ENCODE results near the gene SLC25A25. TPM values are rescaled to one million over a fixed set of nuclear protein-coding genes. Genes with fewer than 3 reads are reported as not detected.
A peak's percentile ranks its signal among the peaks of the same experiment; 100 is the strongest.

SLC25A25 gene
- total and polyA plus RNA-seq, 9 of the 15 experiments (the other 6 are each of a cell fraction or from before 2014, with no cell fraction given), result 0.07 to 35.9 (median 23.2) TPM

GRCh38 chr9:128114326-128115186 lies 46.5 kb downstream of the SLC25A25 start:
- H3K9ac ChIP-seq (ENCODE audit: insufficient read depth in 1 of 2, low read depth in 2 of 2, low read length in 2 of 2), result peak overlapping the region; percentile 58 to 85
- intact Hi-C loops (cut with micrococcal nuclease) (loop anchor here (5.0 kb wide), 3 partner anchors 32 to 77 kb away; partner anchors contain the start of genes NAIF1 and SLC25A25), in situ Hi-C loops (cut with MboI) (loop anchor here (5.0 kb wide), 1 partner anchor 177 kb away; the partner anchor contains the start of gene DPM2)
- peak overlapping the region; percentile 33 for H2AFZ ChIP-seq (ENCODE audit: low read depth, low read length)
- DNase-seq (ENCODE audit: extremely low read depth in 1 of 4, low spot score in 3 of 4), result no peak
- ATAC-seq, result no peak
- no peaks in the 10 kb centered on the region; the same call in 2 of the 3 replicates for H3K79me2 ChIP-seq (ENCODE audit: control insufficient read depth, insufficient read depth, low read length)
- H3K4me3 ChIP-seq, result no peak overlapping the region
- H3K27me3 ChIP-seq (ENCODE audit: control insufficient read depth in 2 of 2, insufficient read depth in 2 of 2, low read length in 2 of 2), result no peaks in the 10 kb centered on the region
- no peak for FAIRE-seq
- peaks cover 29 to 59% of the 10 kb centered on the region in 2 experiments; a peak in 4 of 5 replicates for H3K4me1 ChIP-seq (replicated peaks in 1 of 2; ENCODE audit: control insufficient read depth in 2 of 2, insufficient read depth in 2 of 2, low read length in 2 of 2)
- H3K27ac ChIP-seq (ENCODE audit: extremely low read depth, low read depth, low read length), result peak overlapping the region; percentile 76
- no peaks in the 10 kb centered on the region; the same call in 1 of the 2 replicates for H3K9me3 ChIP-seq (replicated peaks; ENCODE audit: control insufficient read depth, insufficient read depth, low read depth, low read length)
- ChIA-PET POLR2A (interaction anchor here (0.6 to 2.2 kb wide), 12 partner anchors 8 to 679 kb away, joined by 3 to 14 read pairs (median 4); no protein-coding TSS in a partner anchor), CTCF (ENCODE audit: low intra/inter-chr PET ratio) (no interaction called here)
- 91% methylated on average over 29 of the region's 29 CpGs for WGBS (ENCODE audit: insufficient coverage, low coverage, missing lambda C conversion rate)
- BruUV-seq (replicated peaks), result no TSS peak
- H4K20me1 ChIP-seq (replicated peaks; ENCODE audit: control insufficient read depth, insufficient read depth, low read length), result no peaks in the 10 kb centered on the region
- H3K36me3 ChIP-seq (ENCODE audit: control insufficient read depth, insufficient read depth, low read length), result peaks cover 34% of the 10 kb centered on the region; the same call in 2 of the 3 replicates
- H3K9me1 ChIP-seq (ENCODE audit: control insufficient read depth, insufficient read depth, low read length), result no peaks in the 10 kb centered on the region
- H3K4me2 ChIP-seq (ENCODE audit: insufficient read depth, low read length), result peak overlapping the region; percentile 30; the same call in 1 of the 2 replicates
- no peak for TF ChIP-seq TRIM25 (IDR thresholded peaks at IDR 0.05; ENCODE audit: borderline replicate concordance)
- TF ChIP-seq ZFP36 (IDR thresholded peaks at IDR 0.05; ENCODE audit: low read depth, low read length, partially characterized antibody), result peak; percentile 47
- no peak for TF ChIP-seq DLX4 (CRISPR knock-in tag; IDR thresholded peaks at IDR 0.05)
- TF ChIP-seq RAD21 (CRISPR knock-in tag; conservative IDR thresholded peaks at IDR 0.05 in 1 of 2, IDR thresholded peaks at IDR 0.05 in 1 of 2), result no peak
- TF ChIP-seq HDGF (IDR thresholded peaks at IDR 0.05), result no peak
- TF ChIP-seq EP400 (IDR thresholded peaks at IDR 0.05), result no peak
- TF ChIP-seq SMC3 (conservative IDR thresholded peaks at IDR 0.05; ENCODE audit: insufficient read depth, low read depth, low read length), result no peak
- TF ChIP-seq ZBED1 (IDR thresholded peaks at IDR 0.05), result no peak
- no peak for TF ChIP-seq ELK1 (CRISPR knock-in tag; IDR thresholded peaks at IDR 0.05)
- 0 out of 2 replicates have a peak, but pooled peaks have one; percentile 38 for TF ChIP-seq ZNF232 (CRISPR knock-in tag; IDR thresholded peaks at IDR 0.05)
- TF ChIP-seq ZNF124 (CRISPR knock-in tag; IDR thresholded peaks at IDR 0.05), result no peak
- no peak for TF ChIP-seq TFAM (CRISPR knock-in tag; conservative IDR thresholded peaks at IDR 0.05)
- TF ChIP-seq RBM25 (IDR thresholded peaks at IDR 0.05; ENCODE audit: low read depth, low read length, severe bottlenecking), result peak; percentile 40
- TF ChIP-seq GMEB1 (CRISPR knock-in tag; IDR thresholded peaks at IDR 0.05), result no peak
- no peak for TF ChIP-seq ZNF764 (CRISPR knock-in tag; IDR thresholded peaks at IDR 0.05; ENCODE audit: low read depth)
- TF ChIP-seq TAF9B (IDR thresholded peaks at IDR 0.05; ENCODE audit: partially characterized antibody), result no peak
- peak; percentile 15 for TF ChIP-seq WHSC1 (IDR thresholded peaks at IDR 0.05; ENCODE audit: low read length)
